ENCODE measurements around the gene TUT1.
"Not testable (repeated sequence)": the region's sequence is repeated elsewhere in the genome, so short reads cannot be mapped to it uniquely, and the experiment has no call there.

Gene TUT1

DNA sequence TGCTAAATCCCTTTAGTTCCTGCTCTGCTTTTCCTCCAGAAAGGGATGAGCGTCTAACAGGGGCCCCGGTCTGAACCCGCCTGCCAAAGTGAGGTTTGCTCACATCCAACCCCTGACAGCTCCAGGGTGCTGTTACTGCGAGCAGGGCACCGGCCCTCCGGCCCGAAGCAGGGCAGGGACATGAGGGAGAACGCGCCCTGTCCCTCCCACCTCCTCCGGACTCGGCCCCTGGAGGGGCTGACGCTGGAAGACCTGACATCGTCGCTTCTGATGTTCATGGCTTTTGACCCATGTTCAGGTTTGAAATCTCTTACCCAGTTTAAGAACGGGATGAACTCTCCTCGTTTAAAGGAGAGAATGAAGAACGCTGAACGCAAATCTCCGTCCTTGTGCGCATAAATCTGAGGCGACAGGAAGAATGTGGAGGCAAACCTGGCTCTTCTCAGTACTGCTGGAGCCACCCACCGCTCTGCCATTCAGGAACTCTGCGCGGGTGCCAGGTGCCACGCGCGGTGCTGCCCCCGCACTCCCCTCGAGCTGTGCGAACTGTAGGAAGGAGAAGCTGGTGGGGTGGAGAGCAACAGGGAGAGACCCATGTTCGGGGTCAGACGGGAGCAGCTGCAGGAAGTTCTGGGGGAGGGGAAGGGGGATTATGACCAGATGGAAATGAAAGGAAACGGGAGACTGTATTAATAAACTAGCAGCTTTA lies 16.8 kb downstream of the TUT1 start:
- H3K4me1 ChIP-seq (ENCODE audit: insufficient read depth, poor library complexity, severe bottlenecking): peaks cover 7% of the 10 kb centered on the region
- H3K27me3 ChIP-seq (ENCODE audit: insufficient read depth, poor library complexity, severe bottlenecking): no peaks in the 10 kb centered on the region
- H3K36me3 ChIP-seq (ENCODE audit: low read depth): peaks cover 43% of the 10 kb centered on the region
- H3K9me3 ChIP-seq (ENCODE audit: severe bottlenecking): no peaks in the 10 kb centered on the region
- DNase-seq (ENCODE audit: low spot score) (no peak), ATAC-seq (ENCODE audit: low read depth) (peak; percentile 28)
- TF ChIP-seq, protein P1, sequence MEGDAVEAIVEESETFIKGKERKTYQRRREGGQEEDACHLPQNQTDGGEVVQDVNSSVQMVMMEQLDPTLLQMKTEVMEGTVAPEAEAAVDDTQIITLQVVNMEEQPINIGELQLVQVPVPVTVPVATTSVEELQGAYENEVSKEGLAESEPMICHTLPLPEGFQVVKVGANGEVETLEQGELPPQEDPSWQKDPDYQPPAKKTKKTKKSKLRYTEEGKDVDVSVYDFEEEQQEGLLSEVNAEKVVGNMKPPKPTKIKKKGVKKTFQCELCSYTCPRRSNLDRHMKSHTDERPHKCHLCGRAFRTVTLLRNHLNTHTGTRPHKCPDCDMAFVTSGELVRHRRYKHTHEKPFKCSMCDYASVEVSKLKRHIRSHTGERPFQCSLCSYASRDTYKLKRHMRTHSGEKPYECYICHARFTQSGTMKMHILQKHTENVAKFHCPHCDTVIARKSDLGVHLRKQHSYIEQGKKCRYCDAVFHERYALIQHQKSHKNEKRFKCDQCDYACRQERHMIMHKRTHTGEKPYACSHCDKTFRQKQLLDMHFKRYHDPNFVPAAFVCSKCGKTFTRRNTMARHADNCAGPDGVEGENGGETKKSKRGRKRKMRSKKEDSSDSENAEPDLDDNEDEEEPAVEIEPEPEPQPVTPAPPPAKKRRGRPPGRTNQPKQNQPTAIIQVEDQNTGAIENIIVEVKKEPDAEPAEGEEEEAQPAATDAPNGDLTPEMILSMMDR (IDR thresholded peaks at IDR 0.05; ENCODE audit: poor library complexity, severe bottlenecking): no peak
- H3K4me3 ChIP-seq (ENCODE audit: severe bottlenecking): peak overlapping the region; percentile 61
- peak overlapping the region; percentile 79 for H3K27ac ChIP-seq (ENCODE audit: poor library complexity, severe bottlenecking)

DNA sequence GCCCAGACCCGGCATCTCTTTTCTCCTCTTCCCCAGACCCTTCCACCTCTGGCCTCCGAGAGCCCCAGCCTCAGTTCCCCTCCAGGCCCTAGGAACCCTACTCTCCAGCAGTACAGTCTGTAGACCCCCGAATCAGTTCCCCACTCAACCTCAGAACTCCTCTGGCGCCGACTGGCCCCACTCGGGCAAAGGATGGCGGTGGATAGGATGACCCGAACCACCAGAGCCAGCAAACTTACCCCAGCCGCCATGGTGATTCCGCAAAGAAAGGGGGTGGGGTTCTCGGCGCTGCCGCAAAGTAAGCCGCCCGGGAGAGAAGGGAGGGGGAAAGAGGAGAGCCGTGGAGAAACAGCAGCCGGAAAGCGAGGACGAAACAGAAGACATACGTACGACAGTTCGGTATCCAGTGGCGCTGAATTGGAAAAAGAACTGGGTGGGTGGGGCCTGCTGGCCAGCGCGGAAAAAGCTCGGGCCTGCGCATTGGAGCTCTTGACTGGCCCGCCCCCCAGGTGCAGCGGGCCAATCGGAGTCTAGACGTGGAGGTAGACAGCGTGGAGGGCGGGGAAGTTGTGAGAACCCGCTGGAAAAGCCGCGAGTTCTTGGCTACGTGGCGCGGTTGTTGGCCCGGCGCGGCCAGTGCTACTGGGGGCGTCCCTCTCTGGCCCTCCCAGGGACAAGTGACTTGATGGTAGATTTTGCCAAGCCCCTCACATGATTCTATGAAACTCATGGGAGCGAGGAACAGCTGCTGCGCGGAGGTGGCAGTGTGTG lies 17.5 kb downstream of the TUT1 start, which contains the start of gene EEF1G:
EEF1G (minus strand) TSS at position 300 of the 771 bp plus-strand sequence; CDS start at position 251, 49 bp downstream.
- Histone ChIP-seq H3K27me3 (ENCODE audit: insufficient read depth, poor library complexity, severe bottlenecking) (no peaks in the 10 kb centered on the region), H3K9me3 (ENCODE audit: severe bottlenecking) (no peaks in the 10 kb centered on the region), H3K36me3 (ENCODE audit: low read depth) (peaks cover 50% of the 10 kb centered on the region), H3K4me1 (ENCODE audit: insufficient read depth, poor library complexity, severe bottlenecking) (peaks cover 7% of the 10 kb centered on the region), H3K4me3 (ENCODE audit: severe bottlenecking) (peak within 1 kb of the TSS; percentile 61), H3K27ac (ENCODE audit: poor library complexity, severe bottlenecking) (peak within 1 kb of the TSS; percentile 79)
- peak; percentile 92 for ATAC-seq (ENCODE audit: low read depth)
- DNase-seq (ENCODE audit: low spot score): peak; percentile 99
- TF ChIP-seq, protein P1 (IDR thresholded peaks at IDR 0.05; ENCODE audit: poor library complexity, severe bottlenecking): no peak

DNA sequence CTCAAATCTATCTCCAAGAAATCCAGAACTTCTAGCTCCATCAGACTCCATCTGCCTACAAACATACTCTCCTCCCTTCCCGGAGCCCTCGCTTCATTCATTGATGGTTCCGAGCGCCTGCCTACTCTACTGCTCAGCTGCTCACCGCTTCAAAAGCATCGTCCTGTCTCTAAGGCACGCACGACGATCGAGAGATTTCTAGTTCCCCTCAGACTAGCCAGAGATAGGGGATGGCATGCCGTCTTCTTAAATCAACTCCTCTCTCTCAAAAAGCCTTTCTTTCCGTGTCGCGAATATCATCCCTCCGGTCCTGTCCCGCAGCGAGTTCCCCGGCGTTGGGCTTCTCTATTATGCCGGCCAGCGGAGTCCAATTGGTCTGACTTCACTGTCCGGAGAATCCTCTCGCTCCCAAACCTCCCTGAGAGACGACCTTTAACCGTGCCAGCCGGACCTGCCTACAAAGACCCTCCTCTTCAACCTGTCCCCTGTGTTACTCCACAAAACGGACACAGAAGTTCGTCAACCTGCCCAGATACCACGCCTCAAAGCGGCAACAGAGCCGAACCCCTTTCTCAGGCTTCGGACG lies 18.2 kb downstream of the TUT1 start:
- no peak for ATAC-seq (ENCODE audit: low read depth)
- no peaks in the 10 kb centered on the region for H3K27me3 ChIP-seq (ENCODE audit: insufficient read depth, poor library complexity, severe bottlenecking)
- TF ChIP-seq, protein P1 (IDR thresholded peaks at IDR 0.05; ENCODE audit: poor library complexity, severe bottlenecking): no peak
- H3K9me3 ChIP-seq (ENCODE audit: severe bottlenecking): no peaks in the 10 kb centered on the region
- H3K36me3 ChIP-seq (ENCODE audit: low read depth): peaks cover 51% of the 10 kb centered on the region
- peaks cover 7% of the 10 kb centered on the region for H3K4me1 ChIP-seq (ENCODE audit: insufficient read depth, poor library complexity, severe bottlenecking)
- H3K27ac ChIP-seq (ENCODE audit: poor library complexity, severe bottlenecking): peak overlapping the region; percentile 79
- H3K4me3 ChIP-seq (ENCODE audit: severe bottlenecking): peak overlapping the region; percentile 61
- no peak for DNase-seq (ENCODE audit: low spot score)

DNA sequence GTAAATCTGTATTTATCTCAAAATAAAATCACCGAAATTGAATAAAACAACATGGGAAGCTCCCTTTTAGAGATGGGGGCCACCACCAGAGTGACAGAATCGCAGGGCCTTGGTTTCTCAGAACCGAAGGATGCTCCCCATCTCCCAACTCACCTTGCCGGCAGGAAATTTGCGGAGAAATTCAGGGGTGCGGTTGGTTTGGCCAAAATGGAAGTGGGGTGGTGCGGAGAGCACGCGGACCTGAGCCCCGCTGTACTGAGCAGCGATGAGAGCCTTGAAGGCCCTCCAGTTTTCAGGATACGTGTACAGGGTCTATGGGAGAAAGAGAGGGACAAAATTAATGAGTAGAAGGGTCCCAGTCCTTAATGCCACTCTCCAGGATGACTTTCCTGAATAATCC lies 18.9 kb downstream of the TUT1 start:
- peaks cover 7% of the 10 kb centered on the region for H3K4me1 ChIP-seq (ENCODE audit: insufficient read depth, poor library complexity, severe bottlenecking)
- ATAC-seq (ENCODE audit: low read depth) (no peak), DNase-seq (ENCODE audit: low spot score) (no peak)
- H3K27ac ChIP-seq (ENCODE audit: poor library complexity, severe bottlenecking): peak overlapping the region; percentile 79
- TF ChIP-seq, protein P1 (IDR thresholded peaks at IDR 0.05; ENCODE audit: poor library complexity, severe bottlenecking): no peak
- H3K9me3 ChIP-seq (ENCODE audit: severe bottlenecking): no peaks in the 10 kb centered on the region
- H3K27me3 ChIP-seq (ENCODE audit: insufficient read depth, poor library complexity, severe bottlenecking): no peaks in the 10 kb centered on the region
- H3K36me3 ChIP-seq (ENCODE audit: low read depth): peaks cover 57% of the 10 kb centered on the region
- H3K4me3 ChIP-seq (ENCODE audit: severe bottlenecking): peak overlapping the region; percentile 61

DNA sequence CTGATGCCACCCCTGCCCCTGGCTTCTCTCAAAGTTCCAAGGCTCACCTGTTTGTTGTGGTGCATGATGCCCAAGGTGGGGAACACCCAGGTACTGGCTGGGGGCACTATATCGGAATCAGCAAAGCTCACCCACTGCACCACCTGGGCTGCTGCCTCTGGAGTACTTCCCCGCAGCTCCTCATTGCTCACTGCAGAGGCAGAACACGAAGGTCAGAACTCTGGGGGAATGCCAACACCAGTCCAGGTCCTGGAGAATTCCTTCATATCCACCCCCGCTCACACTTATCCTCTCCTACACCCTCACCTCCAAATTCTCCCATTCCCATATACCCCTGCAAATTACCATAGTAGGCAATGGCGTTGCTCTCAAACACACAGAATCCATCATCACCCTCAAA lies 19.8 kb downstream of the TUT1 start:
- not testable (repeated sequence) for ATAC-seq (ENCODE audit: low read depth); H3K4me1 ChIP-seq (ENCODE audit: insufficient read depth, poor library complexity, severe bottlenecking); H3K4me3 ChIP-seq (ENCODE audit: severe bottlenecking); H3K27me3 ChIP-seq (ENCODE audit: insufficient read depth, poor library complexity, severe bottlenecking); H3K9me3 ChIP-seq (ENCODE audit: severe bottlenecking); DNase-seq (ENCODE audit: low spot score)
- Histone ChIP-seq H3K27ac (ENCODE audit: poor library complexity, severe bottlenecking) (peak overlapping the region; percentile 79), H3K36me3 (ENCODE audit: low read depth) (peaks cover 67% of the 10 kb centered on the region)

DNA sequence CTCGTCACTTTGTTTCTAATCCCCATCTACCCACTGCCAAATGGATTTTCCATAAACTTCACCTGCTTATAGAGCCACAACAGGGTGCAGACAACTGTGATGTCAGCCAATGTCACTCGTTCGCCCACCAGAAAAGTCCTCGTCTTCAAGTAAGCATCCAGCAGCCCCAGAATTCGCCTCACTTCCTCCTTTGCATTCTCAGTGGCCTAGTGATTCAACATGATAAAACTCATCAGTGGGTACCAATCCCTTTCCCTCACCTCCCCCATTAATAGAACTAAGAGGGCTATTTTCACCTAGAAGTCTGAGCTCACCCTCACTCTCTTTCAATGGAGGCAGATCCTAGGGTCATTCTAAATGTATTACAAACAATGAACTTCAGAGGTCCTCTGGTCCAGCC lies 20.4 kb downstream of the TUT1 start:
- H3K36me3 ChIP-seq (ENCODE audit: low read depth): peaks cover 73% of the 10 kb centered on the region
- not testable (repeated sequence) for H3K4me3 ChIP-seq (ENCODE audit: severe bottlenecking); H3K27me3 ChIP-seq (ENCODE audit: insufficient read depth, poor library complexity, severe bottlenecking); ATAC-seq (ENCODE audit: low read depth); H3K9me3 ChIP-seq (ENCODE audit: severe bottlenecking); DNase-seq (ENCODE audit: low spot score)
- peak overlapping the region; percentile 79 for H3K27ac ChIP-seq (ENCODE audit: poor library complexity, severe bottlenecking)
- H3K4me1 ChIP-seq (ENCODE audit: insufficient read depth, poor library complexity, severe bottlenecking): peaks cover 11% of the 10 kb centered on the region
